SK-N-SH treated with all-trans-retinoic acid at 6 μM for 48 hours (cell line): ENCODE measurements around the gene KRT14.
"Not testable (repeated sequence)": the region's sequence is repeated elsewhere in the genome, so short reads cannot be mapped to it uniquely, and the experiment has no call there.

Experiments
- ATAC-seq: fragments of 200-7000 bp; cut with Tn5 transposase; 3 replicates; pipeline ENCODE4 v1.9.1; 2020; ENCODE audit warnings: mild to moderate bottlenecking, moderate library complexity
- ARNTL ChIP-seq: fragments of 450-650 bp; formaldehyde crosslinking; IDR thresholded peaks from 2 replicates; pipeline ENCODE4 v1.5.0; 2020; ENCODE audit warnings: low read depth, mild to moderate bottlenecking, moderate library complexity, borderline replicate concordance
- ISL1 ChIP-seq: fragments of 250-450 bp; sonication (Bioruptor Pico); IDR thresholded peaks from 2 replicates; pipeline ENCODE4 v2.1.2; 2022; ENCODE audit warnings: mild to moderate bottlenecking, moderate library complexity
- SNAI2 ChIP-seq: fragments of 250-450 bp; sonication (Bioruptor Pico); IDR thresholded peaks from 2 replicates; pipeline ENCODE4 v1.5.0; 2020; ENCODE audit warnings: mild to moderate bottlenecking, moderate library complexity
- TCF4 ChIP-seq: fragments of 250-450 bp; sonication (Bioruptor Pico); IDR thresholded peaks from 2 replicates; pipeline ENCODE4 v1.8.0; 2021; ENCODE audit warnings: mild to moderate bottlenecking, moderate library complexity, borderline replicate concordance
- ZC3H10 ChIP-seq: fragments of 250-450 bp; sonication (Bioruptor Pico); IDR thresholded peaks from 2 replicates; pipeline ENCODE4 v1.5.1; 2021; ENCODE audit warnings: mild to moderate bottlenecking, moderate library complexity
- ZFP30 ChIP-seq: fragments of 450-650 bp; formaldehyde crosslinking; IDR thresholded peaks from 2 replicates; pipeline ENCODE4 v1.5.0; 2022; ENCODE audit warnings: mild to moderate bottlenecking, moderate library complexity
- TF ChIP-seq, protein P1 (sequence below): fragments of 250-450 bp; sonication (Bioruptor Pico); IDR thresholded peaks from 2 replicates; pipeline ENCODE4 v1.8.0; 2021; ENCODE audit warnings: low read depth, mild to moderate bottlenecking, moderate library complexity, borderline replicate concordance
- TF ChIP-seq, protein P2 (sequence below): fragments of 250-450 bp; sonication (Bioruptor Pico); IDR thresholded peaks from 2 replicates; pipeline ENCODE4 v1.5.1; 2021; ENCODE audit warnings: mild to moderate bottlenecking, moderate library complexity
- TF ChIP-seq, protein P3 (sequence below): fragments of 250-450 bp; sonication (Bioruptor Pico); IDR thresholded peaks from 2 replicates; pipeline ENCODE4 v1.5.1; 2020; ENCODE audit warnings: low read depth, mild to moderate bottlenecking, moderate library complexity
- TF ChIP-seq, protein P4 (sequence below): fragments of 250-450 bp; sonication (Bioruptor Pico); IDR thresholded peaks from 2 replicates; pipeline ENCODE4 v1.8.0; 2020; ENCODE audit warnings: mild to moderate bottlenecking, moderate library complexity, borderline replicate concordance
- TF ChIP-seq, protein P5 (sequence below): fragments of 250-450 bp; sonication (Bioruptor Pico); IDR thresholded peaks from 2 replicates; pipeline ENCODE4 v1.5.0; 2020; ENCODE audit warnings: mild to moderate bottlenecking, moderate library complexity

The KRT14 gene

DNA sequence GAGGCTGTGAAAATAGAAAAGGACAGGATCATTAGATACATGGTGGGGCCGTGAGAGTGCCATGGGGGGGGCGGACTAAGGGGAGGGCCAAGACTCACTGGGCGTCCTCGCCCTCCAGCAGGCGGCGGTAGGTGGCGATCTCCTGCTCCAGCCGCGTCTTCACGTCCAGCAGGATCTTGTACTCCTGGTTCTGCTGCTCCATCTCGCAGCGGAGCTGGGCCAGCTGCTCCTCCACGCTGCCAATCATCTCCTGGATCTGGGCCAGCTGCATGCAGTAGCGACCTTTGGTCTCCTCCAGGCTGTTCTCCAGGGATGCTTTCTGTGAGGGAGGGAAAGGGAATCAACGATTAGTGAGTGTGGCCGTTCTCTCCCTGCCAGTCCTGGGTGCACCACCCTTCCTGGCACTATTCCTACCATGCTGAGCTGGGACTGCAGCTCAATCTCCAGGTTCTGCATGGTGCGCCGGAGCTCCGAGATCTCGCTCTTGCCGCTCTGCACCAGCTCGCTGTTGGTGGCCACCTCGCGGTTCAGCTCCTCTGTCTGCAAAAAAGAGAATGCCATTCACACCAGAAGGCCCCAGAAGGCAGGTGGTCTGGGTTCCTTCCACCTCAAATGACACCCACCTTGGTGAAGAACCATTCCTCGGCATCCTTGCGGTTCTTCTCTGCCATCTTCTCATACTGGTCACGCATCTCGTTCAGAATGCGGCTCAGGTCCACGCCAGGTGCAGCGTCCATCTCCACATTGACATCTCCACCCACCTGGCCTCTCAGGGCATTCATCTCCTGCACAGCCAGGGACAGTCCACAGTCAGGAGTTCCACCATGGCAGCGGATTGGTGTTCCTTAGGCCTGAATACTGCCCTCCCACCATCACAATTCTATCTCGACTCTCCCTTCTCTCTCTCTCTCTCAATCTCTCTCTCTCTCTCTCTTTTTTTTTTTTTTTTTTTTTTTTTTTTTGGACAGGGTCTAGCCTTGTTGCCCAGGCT is 3.3 kb downstream of the KRT14 start:
- no peak for ATAC-seq
- TF ChIP-seq ZC3H10 (CRISPR knock-in tag) (no peak), ISL1 (no peak), ARNTL (CRISPR knock-in tag) (no peak), TCF4 (CRISPR knock-in tag) (no peak)
- TF ChIP-seq, protein P1, sequence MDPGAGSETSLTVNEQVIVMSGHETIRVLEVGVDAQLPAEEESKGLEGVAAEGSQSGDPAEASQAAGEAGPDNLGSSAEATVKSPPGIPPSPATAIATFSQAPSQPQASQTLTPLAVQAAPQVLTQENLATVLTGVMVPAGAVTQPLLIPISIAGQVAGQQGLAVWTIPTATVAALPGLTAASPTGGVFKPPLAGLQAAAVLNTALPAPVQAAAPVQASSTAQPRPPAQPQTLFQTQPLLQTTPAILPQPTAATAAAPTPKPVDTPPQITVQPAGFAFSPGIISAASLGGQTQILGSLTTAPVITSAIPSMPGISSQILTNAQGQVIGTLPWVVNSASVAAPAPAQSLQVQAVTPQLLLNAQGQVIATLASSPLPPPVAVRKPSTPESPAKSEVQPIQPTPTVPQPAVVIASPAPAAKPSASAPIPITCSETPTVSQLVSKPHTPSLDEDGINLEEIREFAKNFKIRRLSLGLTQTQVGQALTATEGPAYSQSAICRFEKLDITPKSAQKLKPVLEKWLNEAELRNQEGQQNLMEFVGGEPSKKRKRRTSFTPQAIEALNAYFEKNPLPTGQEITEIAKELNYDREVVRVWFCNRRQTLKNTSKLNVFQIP (CRISPR knock-in tag), result no peak
- TF ChIP-seq, protein P2, sequence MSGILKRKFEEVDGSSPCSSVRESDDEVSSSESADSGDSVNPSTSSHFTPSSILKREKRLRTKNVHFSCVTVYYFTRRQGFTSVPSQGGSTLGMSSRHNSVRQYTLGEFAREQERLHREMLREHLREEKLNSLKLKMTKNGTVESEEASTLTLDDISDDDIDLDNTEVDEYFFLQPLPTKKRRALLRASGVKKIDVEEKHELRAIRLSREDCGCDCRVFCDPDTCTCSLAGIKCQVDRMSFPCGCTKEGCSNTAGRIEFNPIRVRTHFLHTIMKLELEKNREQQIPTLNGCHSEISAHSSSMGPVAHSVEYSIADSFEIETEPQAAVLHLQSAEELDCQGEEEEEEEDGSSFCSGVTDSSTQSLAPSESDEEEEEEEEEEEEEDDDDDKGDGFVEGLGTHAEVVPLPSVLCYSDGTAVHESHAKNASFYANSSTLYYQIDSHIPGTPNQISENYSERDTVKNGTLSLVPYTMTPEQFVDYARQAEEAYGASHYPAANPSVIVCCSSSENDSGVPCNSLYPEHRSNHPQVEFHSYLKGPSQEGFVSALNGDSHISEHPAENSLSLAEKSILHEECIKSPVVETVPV (CRISPR knock-in tag), result no peak

DNA sequence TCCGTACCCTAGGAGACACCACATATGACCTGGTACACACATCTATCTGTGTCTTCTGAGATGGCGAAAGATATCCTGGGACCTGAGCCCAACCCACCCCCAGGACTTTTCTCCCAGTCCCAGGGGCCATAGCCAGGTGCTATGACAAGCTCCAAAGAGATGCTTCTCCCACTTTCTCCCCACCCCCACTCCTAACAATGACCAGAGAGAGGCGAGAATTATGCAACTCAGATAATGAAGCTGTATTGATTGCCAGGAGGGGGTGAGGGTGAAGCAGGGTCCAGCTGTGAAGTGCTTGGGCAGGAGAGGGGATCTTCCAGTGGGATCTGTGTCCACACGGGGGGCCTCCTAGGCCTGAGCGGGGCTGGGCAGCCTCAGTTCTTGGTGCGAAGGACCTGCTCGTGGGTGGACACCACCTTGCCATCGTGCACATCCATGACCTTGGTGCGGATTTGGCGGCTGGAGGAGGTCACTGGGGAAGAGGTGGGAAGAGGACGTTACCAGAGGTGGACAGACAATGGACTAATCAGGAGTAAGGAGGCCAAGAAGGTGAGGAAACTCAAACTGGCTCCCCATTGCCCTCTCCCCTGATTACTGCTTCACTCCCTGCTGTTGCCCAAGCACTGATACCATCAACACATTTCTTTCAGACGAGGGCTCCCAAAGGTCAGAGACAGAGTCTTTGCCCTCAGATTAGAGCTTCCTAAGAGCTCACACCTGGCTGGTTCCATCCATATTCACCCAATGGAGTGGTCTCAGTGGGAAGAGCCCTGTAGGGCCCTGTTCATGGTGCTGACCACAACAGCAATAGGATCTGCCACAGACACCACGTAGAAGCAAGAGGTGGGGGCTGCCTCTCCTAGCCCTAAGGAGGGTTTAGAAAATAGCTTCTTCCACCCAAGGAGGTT is 4.4 kb downstream of the KRT14 start:
- not testable (repeated sequence) for ATAC-seq

DNA sequence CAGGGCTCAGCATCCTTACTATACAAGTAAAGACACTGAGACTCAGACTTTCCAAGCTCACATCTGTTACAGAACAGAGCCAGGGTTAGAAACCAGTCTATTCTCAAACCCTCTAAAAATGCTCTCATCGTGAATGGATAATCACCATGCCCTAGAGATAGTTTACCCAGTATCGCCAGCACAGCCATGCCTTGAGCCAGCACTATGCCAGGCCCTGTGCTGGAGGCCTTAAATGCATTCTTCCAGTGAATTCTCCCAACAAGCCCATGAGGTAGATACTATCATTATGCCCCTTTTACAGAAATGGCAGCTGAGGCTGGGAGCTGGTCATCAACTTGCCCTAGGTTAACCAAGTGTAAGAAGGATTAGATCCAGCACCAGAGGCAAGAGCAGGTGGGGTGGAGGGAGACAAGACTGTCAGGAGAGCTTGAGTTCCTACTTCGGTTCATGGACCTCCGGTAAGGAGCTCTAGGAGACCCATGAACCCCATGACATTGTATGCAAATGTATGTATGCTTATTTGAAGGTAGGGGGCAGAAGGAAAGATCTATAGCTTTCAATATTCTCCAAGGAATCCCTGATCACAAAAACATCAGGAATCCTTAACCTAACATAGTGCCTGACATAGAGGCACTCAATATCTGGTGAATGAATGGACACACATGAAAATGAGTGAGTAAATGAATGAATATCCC is 5.2 kb downstream of the KRT14 start:
- TF ChIP-seq, protein P3, sequence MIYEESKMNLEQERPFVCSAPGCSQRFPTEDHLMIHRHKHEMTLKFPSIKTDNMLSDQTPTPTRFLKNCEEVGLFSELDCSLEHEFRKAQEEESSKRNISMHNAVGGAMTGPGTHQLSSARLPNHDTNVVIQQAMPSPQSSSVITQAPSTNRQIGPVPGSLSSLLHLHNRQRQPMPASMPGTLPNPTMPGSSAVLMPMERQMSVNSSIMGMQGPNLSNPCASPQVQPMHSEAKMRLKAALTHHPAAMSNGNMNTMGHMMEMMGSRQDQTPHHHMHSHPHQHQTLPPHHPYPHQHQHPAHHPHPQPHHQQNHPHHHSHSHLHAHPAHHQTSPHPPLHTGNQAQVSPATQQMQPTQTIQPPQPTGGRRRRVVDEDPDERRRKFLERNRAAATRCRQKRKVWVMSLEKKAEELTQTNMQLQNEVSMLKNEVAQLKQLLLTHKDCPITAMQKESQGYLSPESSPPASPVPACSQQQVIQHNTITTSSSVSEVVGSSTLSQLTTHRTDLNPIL (CRISPR knock-in tag), result no peak
- TF ChIP-seq, protein P1 (CRISPR knock-in tag), result no peak
- TF ChIP-seq, protein P4, sequence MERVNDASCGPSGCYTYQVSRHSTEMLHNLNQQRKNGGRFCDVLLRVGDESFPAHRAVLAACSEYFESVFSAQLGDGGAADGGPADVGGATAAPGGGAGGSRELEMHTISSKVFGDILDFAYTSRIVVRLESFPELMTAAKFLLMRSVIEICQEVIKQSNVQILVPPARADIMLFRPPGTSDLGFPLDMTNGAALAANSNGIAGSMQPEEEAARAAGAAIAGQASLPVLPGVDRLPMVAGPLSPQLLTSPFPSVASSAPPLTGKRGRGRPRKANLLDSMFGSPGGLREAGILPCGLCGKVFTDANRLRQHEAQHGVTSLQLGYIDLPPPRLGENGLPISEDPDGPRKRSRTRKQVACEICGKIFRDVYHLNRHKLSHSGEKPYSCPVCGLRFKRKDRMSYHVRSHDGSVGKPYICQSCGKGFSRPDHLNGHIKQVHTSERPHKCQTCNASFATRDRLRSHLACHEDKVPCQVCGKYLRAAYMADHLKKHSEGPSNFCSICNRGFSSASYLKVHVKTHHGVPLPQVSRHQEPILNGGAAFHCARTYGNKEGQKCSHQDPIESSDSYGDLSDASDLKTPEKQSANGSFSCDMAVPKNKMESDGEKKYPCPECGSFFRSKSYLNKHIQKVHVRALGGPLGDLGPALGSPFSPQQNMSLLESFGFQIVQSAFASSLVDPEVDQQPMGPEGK (CRISPR knock-in tag), result no peak
- TF ChIP-seq ISL1 (no peak), ZFP30 (no peak)
- no peak for ATAC-seq

DNA sequence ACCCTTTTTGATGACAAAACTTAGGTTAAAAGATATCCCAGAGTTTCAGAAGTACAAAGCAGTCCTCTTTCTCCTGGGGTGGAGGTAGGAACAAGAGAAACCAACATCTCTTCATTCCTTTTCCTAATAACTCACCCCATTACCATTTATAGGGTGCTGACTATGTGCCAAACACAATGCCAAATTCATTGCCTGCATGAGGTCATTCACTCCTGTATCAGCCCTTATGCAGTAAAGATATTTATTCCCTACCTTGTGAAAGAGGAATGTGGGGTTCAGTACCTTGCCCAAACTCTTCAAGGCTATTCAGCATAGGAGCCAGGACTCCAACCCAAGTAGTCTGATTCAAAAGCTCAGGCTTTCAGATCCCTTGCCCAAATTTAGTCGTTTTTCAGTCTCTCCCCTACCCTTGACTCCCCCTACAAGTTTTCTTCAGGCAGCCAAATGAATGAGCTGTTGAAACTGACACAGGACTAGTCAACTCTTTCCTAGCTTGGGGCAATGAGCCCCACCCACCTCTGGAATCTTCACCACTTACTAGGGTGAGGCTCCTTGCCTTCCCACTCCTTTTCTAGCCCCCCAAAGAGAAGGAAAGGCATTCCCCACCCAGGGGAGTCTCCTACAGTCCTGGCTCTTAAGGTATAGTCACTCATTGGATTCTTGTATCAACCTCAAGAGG is 5.9 kb downstream of the KRT14 start:
- ATAC-seq, result no peak
- TF ChIP-seq, protein P3 (CRISPR knock-in tag), result no peak
- TF ChIP-seq, protein P5, sequence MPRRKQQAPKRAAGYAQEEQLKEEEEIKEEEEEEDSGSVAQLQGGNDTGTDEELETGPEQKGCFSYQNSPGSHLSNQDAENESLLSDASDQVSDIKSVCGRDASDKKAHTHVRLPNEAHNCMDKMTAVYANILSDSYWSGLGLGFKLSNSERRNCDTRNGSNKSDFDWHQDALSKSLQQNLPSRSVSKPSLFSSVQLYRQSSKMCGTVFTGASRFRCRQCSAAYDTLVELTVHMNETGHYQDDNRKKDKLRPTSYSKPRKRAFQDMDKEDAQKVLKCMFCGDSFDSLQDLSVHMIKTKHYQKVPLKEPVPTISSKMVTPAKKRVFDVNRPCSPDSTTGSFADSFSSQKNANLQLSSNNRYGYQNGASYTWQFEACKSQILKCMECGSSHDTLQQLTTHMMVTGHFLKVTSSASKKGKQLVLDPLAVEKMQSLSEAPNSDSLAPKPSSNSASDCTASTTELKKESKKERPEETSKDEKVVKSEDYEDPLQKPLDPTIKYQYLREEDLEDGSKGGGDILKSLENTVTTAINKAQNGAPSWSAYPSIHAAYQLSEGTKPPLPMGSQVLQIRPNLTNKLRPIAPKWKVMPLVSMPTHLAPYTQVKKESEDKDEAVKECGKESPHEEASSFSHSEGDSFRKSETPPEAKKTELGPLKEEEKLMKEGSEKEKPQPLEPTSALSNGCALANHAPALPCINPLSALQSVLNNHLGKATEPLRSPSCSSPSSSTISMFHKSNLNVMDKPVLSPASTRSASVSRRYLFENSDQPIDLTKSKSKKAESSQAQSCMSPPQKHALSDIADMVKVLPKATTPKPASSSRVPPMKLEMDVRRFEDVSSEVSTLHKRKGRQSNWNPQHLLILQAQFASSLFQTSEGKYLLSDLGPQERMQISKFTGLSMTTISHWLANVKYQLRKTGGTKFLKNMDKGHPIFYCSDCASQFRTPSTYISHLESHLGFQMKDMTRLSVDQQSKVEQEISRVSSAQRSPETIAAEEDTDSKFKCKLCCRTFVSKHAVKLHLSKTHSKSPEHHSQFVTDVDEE, result no peak
- no peak for TF ChIP-seq SNAI2
- TF ChIP-seq, all 23 proteins: peak for 0
